Adrenal gland (tissue), 5 donors: ENCODE results near the gene ERCC3.

Experiments used
- CTCF ChIP-seq, 6 experiments: fragments of 450-650 bp in 4 of 6; fragments of 200-600 bp in 2 of 6; sonication (generic) in 1 of 6; IDR thresholded peaks; 1 replicate in 5 of 6; 2 replicates in 1 of 6; pipeline versions ENCODE4 v1.5.1 to v1.8.0; 2016 to 2021; ENCODE audit warnings: antibody characterized with exemption in 6 of 6, mild to moderate bottlenecking in 2 of 6, moderate library complexity in 1 of 6
- POLR2A ChIP-seq, 2 donors: fragments of 450-650 bp; IDR thresholded peaks; one replicate each; pipeline ENCODE4 v1.6.1; 2017; ENCODE audit warnings: antibody characterized with exemption in 2 of 2, mild to moderate bottlenecking in 2 of 2, moderate library complexity in 1 of 2
- donor health status: DM: no; HTN: no; CAD: no.

- TF ChIP-seq CTCF (IDR thresholded peaks at IDR 0.05) (no peak), POLR2A (IDR thresholded peaks at IDR 0.05) (no peak)
These were observed 60.2 kb downstream of the ERCC3 start for GRCh38 chr2:127233710-127234109.
